ENCODE results near the gene PEAK3.

GRCh38 chr19:2234996-2235380 is 47.0 kb downstream of the PEAK3 start:
- no peak for TF ChIP-seq POLR2A (IDR thresholded peaks at IDR 0.05)
- no peak for TF ChIP-seq CTCF (IDR thresholded peaks at IDR 0.05)
- TF ChIP-seq POLR2AphosphoS5 (IDR thresholded peaks at IDR 0.05; ENCODE audit: insufficient read depth in 1 of 2, low read depth in 1 of 2) = no peak
